ENCODE results near the gene CRYBB1. TPM values are rescaled to one million over a fixed set of nuclear protein-coding genes. Genes with fewer than 3 reads are reported as not detected.

Gene CRYBB1
- total and polyA plus RNA-seq, 10 donors = 0.34 to 2.9 (median 1.7) TPM

DNA sequence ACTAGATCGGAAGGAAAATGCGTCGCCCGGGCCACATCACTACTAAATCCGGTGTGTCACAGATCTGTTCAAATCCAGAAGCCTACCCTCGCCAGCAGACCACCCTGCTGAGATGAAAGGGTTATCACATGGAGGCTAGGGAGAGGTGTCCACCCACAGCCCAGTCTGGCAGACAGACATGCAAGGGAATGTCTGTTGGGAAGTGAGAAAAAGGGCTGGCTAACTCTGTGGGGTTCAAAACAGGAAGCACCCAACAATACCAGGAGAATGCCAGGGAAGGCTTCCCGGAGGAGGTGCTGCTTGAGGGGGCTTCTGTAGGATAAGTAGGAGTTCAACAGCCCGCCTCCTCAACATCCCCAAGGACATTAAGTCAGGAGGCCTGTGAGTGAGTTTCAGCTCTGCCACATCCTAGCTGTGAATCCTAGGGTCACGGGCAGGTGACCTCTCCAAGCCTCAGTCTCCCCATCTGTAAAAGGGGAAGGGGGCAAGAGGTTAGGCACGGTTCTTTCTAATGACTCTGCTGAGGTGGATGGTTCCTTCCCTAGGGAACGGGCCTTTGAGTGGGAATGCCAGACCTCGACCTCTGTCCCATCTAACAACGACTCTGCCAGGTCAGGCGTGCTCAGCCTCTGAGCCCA is 29.0 kb downstream of the CRYBB1 start:
- H3K27ac ChIP-seq = peak overlapping the region; percentile 79 to 97 (median 91)
- peaks cover 35 to 94% (median 87%) of the 10 kb centered on the region in 6 donors for H3K4me1 ChIP-seq
- peaks cover 0 to 11% (median 0%) of the 10 kb centered on the region in 6 donors for H3K36me3 ChIP-seq
- peak; percentile 69 for DNase-seq
- intact Hi-C loops (cut with DNase I; ENCODE audit: low total_unique reads) = no loop called here
- H3K9me3 ChIP-seq = peaks cover 0 to 3% (median 0%) of the 10 kb centered on the region in 8 donors
- 28 to 48% (median 42%) methylated on average over 13 to 14 of the region's 14 CpGs for WGBS, 5 donors
- TF ChIP-seq, protein P1, sequence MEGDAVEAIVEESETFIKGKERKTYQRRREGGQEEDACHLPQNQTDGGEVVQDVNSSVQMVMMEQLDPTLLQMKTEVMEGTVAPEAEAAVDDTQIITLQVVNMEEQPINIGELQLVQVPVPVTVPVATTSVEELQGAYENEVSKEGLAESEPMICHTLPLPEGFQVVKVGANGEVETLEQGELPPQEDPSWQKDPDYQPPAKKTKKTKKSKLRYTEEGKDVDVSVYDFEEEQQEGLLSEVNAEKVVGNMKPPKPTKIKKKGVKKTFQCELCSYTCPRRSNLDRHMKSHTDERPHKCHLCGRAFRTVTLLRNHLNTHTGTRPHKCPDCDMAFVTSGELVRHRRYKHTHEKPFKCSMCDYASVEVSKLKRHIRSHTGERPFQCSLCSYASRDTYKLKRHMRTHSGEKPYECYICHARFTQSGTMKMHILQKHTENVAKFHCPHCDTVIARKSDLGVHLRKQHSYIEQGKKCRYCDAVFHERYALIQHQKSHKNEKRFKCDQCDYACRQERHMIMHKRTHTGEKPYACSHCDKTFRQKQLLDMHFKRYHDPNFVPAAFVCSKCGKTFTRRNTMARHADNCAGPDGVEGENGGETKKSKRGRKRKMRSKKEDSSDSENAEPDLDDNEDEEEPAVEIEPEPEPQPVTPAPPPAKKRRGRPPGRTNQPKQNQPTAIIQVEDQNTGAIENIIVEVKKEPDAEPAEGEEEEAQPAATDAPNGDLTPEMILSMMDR (IDR thresholded peaks at IDR 0.05 in 8 of 11, conservative IDR thresholded peaks at IDR 0.05 in 3 of 11) = no peak
- TF ChIP-seq POLR2A (IDR thresholded peaks at IDR 0.05) (no peak), POLR2AphosphoS5 (IDR thresholded peaks at IDR 0.05) (no peak)
- no peaks in the 10 kb centered on the region for H3K27me3 ChIP-seq (replicated peaks in 1 of 7)
- H3K4me3 ChIP-seq = peak overlapping the region; percentile 85 to 99 (median 90)

DNA sequence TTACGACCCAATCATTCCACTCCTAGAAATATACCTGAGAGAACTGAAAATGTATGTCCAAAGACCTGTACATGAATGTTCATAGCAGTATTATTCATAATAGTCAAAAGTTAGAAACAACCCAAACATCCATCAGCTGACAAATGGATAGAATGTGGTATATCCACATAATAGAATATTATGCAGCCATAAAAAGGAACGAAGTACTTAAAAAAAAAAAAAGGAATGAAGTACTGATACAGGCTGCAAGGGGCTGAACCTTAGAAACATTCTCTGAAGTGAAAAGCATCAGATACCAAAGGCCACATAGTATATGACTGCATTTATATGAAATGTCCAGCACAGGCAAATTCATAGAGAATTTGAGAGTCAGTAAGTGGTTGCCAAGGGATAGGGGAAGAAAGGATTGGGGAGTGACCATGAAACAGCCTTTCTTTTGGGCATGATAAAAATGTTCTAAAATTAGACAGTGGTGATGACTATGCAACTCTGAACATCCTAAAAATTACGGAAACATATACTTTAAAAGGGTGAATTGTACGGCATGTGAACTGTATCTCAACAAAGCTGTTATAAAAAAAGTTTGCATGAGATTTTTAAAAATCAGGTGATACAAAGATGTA is 29.7 kb downstream of the CRYBB1 start:
- intact Hi-C loops (cut with DNase I; ENCODE audit: low total_unique reads) = no loop called here
- WGBS, 5 donors = 64 to 73% (median 68%) methylated on average over 4 of the region's 4 CpGs

GRCh38 chr22:26586556-26587325 is 31.1 kb downstream of the CRYBB1 start:
- peak overlapping the region in 6 of 8 donors; percentile 36 to 97 (median 80) for H3K27ac ChIP-seq
- H3K27me3 ChIP-seq (replicated peaks in 1 of 7) = no peaks in the 10 kb centered on the region
- TF ChIP-seq POLR2A (IDR thresholded peaks at IDR 0.05) = no peak
- peak in 1 of 3 donors; percentile 24 for TF ChIP-seq POLR2AphosphoS5 (IDR thresholded peaks at IDR 0.05)
- H3K4me3 ChIP-seq = peak overlapping the region in 3 of 8 donors; percentile 1 to 14 (median 10)
- H3K4me1 ChIP-seq = peaks cover 23 to 90% (median 69%) of the 10 kb centered on the region in 6 donors
- WGBS, 5 donors = 24 to 51% (median 44%) methylated on average over 9 to 11 of the region's 11 CpGs
- H3K9me3 ChIP-seq = peaks cover 0 to 3% (median 0%) of the 10 kb centered on the region in 8 donors
- H3K36me3 ChIP-seq = peaks cover 0 to 31% (median 9%) of the 10 kb centered on the region in 6 donors
- peak; percentile 73 for DNase-seq
- intact Hi-C loops (cut with DNase I; ENCODE audit: low total_unique reads) = no loop called here

More for the DNA sequence above, 29.7 kb downstream of the CRYBB1 start:
- no peak for DNase-seq
- Histone ChIP-seq H3K27ac (peak overlapping the region in 7 of 8 donors; percentile 84 to 97 (median 94)), H3K4me1 (peaks cover 31 to 92% (median 82%) of the 10 kb centered on the region in 6 donors), H3K27me3 (replicated peaks in 1 of 7) (no peaks in the 10 kb centered on the region), H3K9me3 (peaks cover 0 to 3% (median 0%) of the 10 kb centered on the region in 8 donors), H3K36me3 (peaks cover 0 to 17% (median 0%) of the 10 kb centered on the region in 6 donors), H3K4me3 (peak overlapping the region in 3 of 8 donors; percentile 85 to 99 (median 95))
- no peak for TF ChIP-seq POLR2A (IDR thresholded peaks at IDR 0.05)
- TF ChIP-seq, protein P1 (IDR thresholded peaks at IDR 0.05 in 8 of 11, conservative IDR thresholded peaks at IDR 0.05 in 3 of 11) = no peak
- TF ChIP-seq POLR2AphosphoS5 (IDR thresholded peaks at IDR 0.05) = no peak

GRCh38 chr22:26585104-26585790 is 32.6 kb downstream of the CRYBB1 start:
- H3K4me1 ChIP-seq = peaks cover 23 to 89% (median 61%) of the 10 kb centered on the region in 6 donors
- H3K27ac ChIP-seq = peak overlapping the region in 3 of 8 donors; percentile 11 to 56 (median 26)
- no peak overlapping the region for H3K4me3 ChIP-seq
- no peaks in the 10 kb centered on the region for H3K27me3 ChIP-seq (replicated peaks in 1 of 7)
- intact Hi-C loops (cut with DNase I; ENCODE audit: low total_unique reads) = no loop called here
- 61 to 69% (median 65%) methylated on average over 8 to 11 of the region's 11 CpGs for WGBS, 5 donors
- peaks cover 0 to 38% (median 12%) of the 10 kb centered on the region in 6 donors for H3K36me3 ChIP-seq
- peak; percentile 66 for DNase-seq
- TF ChIP-seq, protein P1 (IDR thresholded peaks at IDR 0.05 in 8 of 11, conservative IDR thresholded peaks at IDR 0.05 in 3 of 11) = no peak
- TF ChIP-seq POLR2A (IDR thresholded peaks at IDR 0.05) (no peak), POLR2AphosphoS5 (IDR thresholded peaks at IDR 0.05) (no peak)
- H3K9me3 ChIP-seq = peaks cover 0 to 3% (median 0%) of the 10 kb centered on the region in 8 donors
